B cell (primary cell): ENCODE results near the gene SPEG. TPM values are rescaled to one million over a fixed set of nuclear protein-coding genes. Genes with fewer than 3 reads are reported as not detected.
A peak's percentile ranks its signal among the peaks of the same experiment; 100 is the strongest.

Experiments used
- ATAC-seq: fragments of 200-7000 bp; cut with Tn5 transposase; one replicate; pipeline ENCODE4 v1.10.0; 2021; ENCODE audit warnings: low read depth, mild to moderate bottlenecking, moderate number of reproducible peaks, moderate library complexity
- CTCF ChIA-PET: fragments of 350-600 bp; sonication (Branson Sonifier 250); formaldehyde crosslinking; loops from one replicate; lab custom pipeline; 2021; ENCODE audit warnings: antibody characterized with exemption, inconsistent platforms; lab: Charles Lee
- POLR2A ChIA-PET: fragments of 350-600 bp; sonication (Branson Sonifier 250); formaldehyde crosslinking; loops from one replicate; lab custom pipeline; 2021; ENCODE audit warnings: antibody characterized with exemption; lab: Charles Lee
- DNase-seq: peaks from one replicate; pipeline ENCODE4 v3.0.0; 2013
- H2AFZ ChIP-seq: 2 replicates; pipeline ENCODE4 v1.6.1; 2012; ENCODE audit warnings: mild to moderate bottlenecking, low read depth, low read length; ENCODE audit not compliant: insufficient read depth, poor library complexity, severe bottlenecking
- H3K27ac ChIP-seq, 2 donors: 1 replicate in 1 of 2; 2 replicates in 1 of 2; pipeline ENCODE4 v1.5.1; 2012 to 2013; ENCODE audit warnings: low read length in 2 of 2, mild to moderate bottlenecking in 2 of 2, moderate library complexity in 1 of 2
- H3K27me3 ChIP-seq, 4 experiments: fragments of 200-600 bp in 1 of 4; sonication (generic) in 1 of 4; replicated peaks in 1 of 4; 1 replicate in 2 of 4; 2 replicates in 2 of 4; pipeline versions ENCODE4 v1.6.1 to v1.7.0; 2013 to 2016; ENCODE audit warnings: low read length in 3 of 4, mild to moderate bottlenecking in 2 of 4, mixed read lengths in 1 of 4, moderate library complexity in 1 of 4; ENCODE audit not compliant: insufficient read depth in 4 of 4, control insufficient read depth in 3 of 4; ENCODE audit errors: control extremely low read depth in 1 of 4
- H3K36me3 ChIP-seq, 2 experiments: replicated peaks in 1 of 2; 1 replicate in 1 of 2; 2 replicates in 1 of 2; pipeline versions ENCODE4 v1.6.1 to v1.7.1; 2013; ENCODE audit warnings: low read length in 1 of 2; ENCODE audit not compliant: insufficient read depth in 2 of 2, control insufficient read depth in 1 of 2; ENCODE audit errors: control extremely low read depth in 1 of 2, extremely low read depth in 1 of 2
- H3K4me1 ChIP-seq, 2 donors: fragments of 200-600 bp in 1 of 2; sonication (generic) in 1 of 2; 1 replicate in 1 of 2; 2 replicates in 1 of 2; pipeline versions ENCODE4 v1.5.1 to v1.6.1; 2013 to 2017; ENCODE audit warnings: low read length in 2 of 2; ENCODE audit not compliant: control insufficient read depth in 2 of 2, insufficient read depth in 2 of 2
- H3K4me2 ChIP-seq: replicated peaks from 2 replicates; pipeline ENCODE3; 2012; ENCODE audit warnings: mild to moderate bottlenecking, low read depth, low read length; ENCODE audit not compliant: poor library complexity, severe bottlenecking
- H3K4me3 ChIP-seq, 5 experiments: fragments of 200-600 bp in 1 of 5; sonication (generic) in 1 of 5; 1 replicate in 3 of 5; 2 replicates in 2 of 5; pipeline versions ENCODE4 v1.5.1 to v1.7.0; 2011 to 2016; ENCODE audit warnings: low read length in 4 of 5, mild to moderate bottlenecking in 4 of 5, low read depth in 2 of 5, control low read depth in 1 of 5, moderate library complexity in 1 of 5; ENCODE audit not compliant: insufficient read depth in 1 of 5; ENCODE audit errors: control extremely low read depth in 1 of 5, extremely low read depth in 1 of 5
- H3K79me2 ChIP-seq: fragments of 200-600 bp; sonication (generic); one replicate; pipeline ENCODE4 v1.6.0; 2016; ENCODE audit warnings: low read length; ENCODE audit not compliant: control insufficient read depth, insufficient read depth
- H3K9ac ChIP-seq: fragments of 200-600 bp; sonication (generic); 2 replicates; pipeline ENCODE4 v1.6.1; 2017; ENCODE audit warnings: mild to moderate bottlenecking, low read length, moderate library complexity
- H3K9me3 ChIP-seq, 3 donors: one replicate each; pipeline versions ENCODE4 v1.6.1 to v1.7.1; 2013; ENCODE audit warnings: low read length in 2 of 3; ENCODE audit not compliant: control insufficient read depth in 2 of 3, insufficient read depth in 1 of 3; ENCODE audit errors: control extremely low read depth in 1 of 3
- H4K20me1 ChIP-seq: 2 replicates; pipeline ENCODE4 v1.6.0; 2012; ENCODE audit warnings: mild to moderate bottlenecking, low read length; ENCODE audit not compliant: insufficient read depth, control insufficient read depth, poor library complexity, severe bottlenecking
- H3K27ac Mint-ChIP-seq: one replicate; pipeline ENCODE4 v1.8.0; 2021; ENCODE audit warnings: mixed read lengths
- H3K27me3 Mint-ChIP-seq: one replicate; pipeline ENCODE4 v1.8.0; 2021; ENCODE audit warnings: mixed read lengths
- H3K4me1 Mint-ChIP-seq: one replicate; pipeline ENCODE4 v1.8.0; 2021; ENCODE audit warnings: mixed read lengths
- H3K4me3 Mint-ChIP-seq: one replicate; pipeline ENCODE4 v1.8.0; 2021; ENCODE audit warnings: mixed read lengths
- H3K9me3 Mint-ChIP-seq: one replicate; pipeline ENCODE4 v1.8.0; 2022; ENCODE audit warnings: mixed read lengths; ENCODE audit not compliant: insufficient read depth
- EZH2 ChIP-seq: IDR thresholded peaks from 2 replicates; pipeline ENCODE4 v1.6.1; 2012; ENCODE audit warnings: borderline replicate concordance, low read depth, mild to moderate bottlenecking, moderate library complexity, low read length; ENCODE audit not compliant: insufficient read depth, poor library complexity, severe bottlenecking
- WGBS: methylation state at CpG from one replicate; pipeline ENCODE4 v1.1.5; 2013; ENCODE audit warnings: missing lambda C conversion rate; ENCODE audit not compliant: insufficient coverage; 5-methylcytosine and 5-hydroxymethylcytosine counted together
- intact Hi-C: fragments of 100-400 bp; cut with micrococcal nuclease; formaldehyde crosslinking; loops from one replicate; pipeline ENCODE4 v1.10.0; 2022
- polyA plus RNA-seq: library from polyadenylated mRNA; depleted of rRNA; stranded (reverse); fragments of >200 nt; gene quantifications from 2 replicates; pipeline ENCODE4 v1.2.3, GENCODE V29; 2012
- total RNA-seq, 2 donors: library from RNA; stranded (reverse); fragments of 120-200 nt in 1 of 2; gene quantifications; 1 replicate in 1 of 2; 2 replicates in 1 of 2; pipeline versions ENCODE4 v1.2.3 to v1.2.4, GENCODE V29; 2013 to 2022
- TF ChIP-seq, protein P1 (sequence below): fragments of 200-600 bp; IDR thresholded peaks from one replicate; pipeline ENCODE4 v1.8.0; 2022; ENCODE audit warnings: antibody characterized with exemption, mild to moderate bottlenecking

Gene SPEG
- total and polyA plus RNA-seq, 2 donors (not counting 1 experiment from before 2014, with no cell fraction given) = 0.03 to 0.74 TPM

DNA sequence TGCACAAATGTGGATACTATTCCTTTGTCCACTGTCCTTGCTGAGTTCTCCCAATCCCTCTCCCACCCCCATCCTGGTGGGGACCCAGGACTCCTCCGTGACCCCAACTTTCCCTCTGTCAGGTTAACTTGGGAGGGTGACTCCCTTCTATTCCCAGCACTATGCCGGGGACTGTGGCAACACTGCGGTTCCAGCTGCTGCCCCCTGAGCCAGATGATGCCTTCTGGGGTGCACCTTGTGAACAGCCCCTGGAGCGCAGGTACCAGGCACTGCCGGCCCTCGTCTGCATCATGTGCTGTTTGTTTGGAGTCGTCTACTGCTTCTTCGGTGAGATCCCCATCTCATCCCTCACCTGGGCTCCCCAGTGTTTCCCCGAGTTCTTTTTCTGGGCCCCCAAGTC lies 109.9 kb downstream of the SPEG start:
- no peaks in the 10 kb centered on the region for H3K9me3 Mint-ChIP-seq
- no peaks in the 10 kb centered on the region for H3K79me2 ChIP-seq
- ChIA-PET CTCF (interaction anchor here (1.4 to 1.5 kb wide), 2 partner anchors 53 to 145 kb away, joined by 3 to 4 read pairs; partner anchors contain the start of gene STK11IP), POLR2A (no interaction called here)
- peak overlapping the region in 2 of 5 experiments; percentile 63 to 78 for H3K4me3 ChIP-seq
- H4K20me1 ChIP-seq = no peaks in the 10 kb centered on the region
- DNase-seq (no peak), ATAC-seq (no peak)
- H3K4me1 Mint-ChIP-seq = peaks cover 24% of the 10 kb centered on the region
- no peak overlapping the region for H2AFZ ChIP-seq
- peaks cover 48% of the 10 kb centered on the region for H3K27me3 Mint-ChIP-seq
- peak overlapping the region; percentile 83 for H3K4me3 Mint-ChIP-seq
- TF ChIP-seq EZH2 = no peak
- TF ChIP-seq, protein P1, sequence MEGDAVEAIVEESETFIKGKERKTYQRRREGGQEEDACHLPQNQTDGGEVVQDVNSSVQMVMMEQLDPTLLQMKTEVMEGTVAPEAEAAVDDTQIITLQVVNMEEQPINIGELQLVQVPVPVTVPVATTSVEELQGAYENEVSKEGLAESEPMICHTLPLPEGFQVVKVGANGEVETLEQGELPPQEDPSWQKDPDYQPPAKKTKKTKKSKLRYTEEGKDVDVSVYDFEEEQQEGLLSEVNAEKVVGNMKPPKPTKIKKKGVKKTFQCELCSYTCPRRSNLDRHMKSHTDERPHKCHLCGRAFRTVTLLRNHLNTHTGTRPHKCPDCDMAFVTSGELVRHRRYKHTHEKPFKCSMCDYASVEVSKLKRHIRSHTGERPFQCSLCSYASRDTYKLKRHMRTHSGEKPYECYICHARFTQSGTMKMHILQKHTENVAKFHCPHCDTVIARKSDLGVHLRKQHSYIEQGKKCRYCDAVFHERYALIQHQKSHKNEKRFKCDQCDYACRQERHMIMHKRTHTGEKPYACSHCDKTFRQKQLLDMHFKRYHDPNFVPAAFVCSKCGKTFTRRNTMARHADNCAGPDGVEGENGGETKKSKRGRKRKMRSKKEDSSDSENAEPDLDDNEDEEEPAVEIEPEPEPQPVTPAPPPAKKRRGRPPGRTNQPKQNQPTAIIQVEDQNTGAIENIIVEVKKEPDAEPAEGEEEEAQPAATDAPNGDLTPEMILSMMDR = no peak
- 33% methylated on average over 6 of the region's 9 CpGs for WGBS
- intact Hi-C loops = loop anchor here (1.0 kb wide), 1 partner anchor 8 kb away; no protein-coding TSS in a partner anchor
- no peak overlapping the region for H3K9ac ChIP-seq
- peak overlapping the region; percentile 98 for H3K4me2 ChIP-seq
- H3K27ac ChIP-seq = no peak overlapping the region
- peak overlapping the region; percentile 50 for H3K27ac Mint-ChIP-seq
- peaks cover 29 to 31% of the 10 kb centered on the region in 2 donors for H3K4me1 ChIP-seq
- no peaks in the 10 kb centered on the region for H3K36me3 ChIP-seq
- H3K9me3 ChIP-seq = peaks cover 0 to 28% (median 0%) of the 10 kb centered on the region in 3 donors
- peaks cover 0 to 82% (median 21%) of the 10 kb centered on the region in 4 experiments for H3K27me3 ChIP-seq

DNA sequence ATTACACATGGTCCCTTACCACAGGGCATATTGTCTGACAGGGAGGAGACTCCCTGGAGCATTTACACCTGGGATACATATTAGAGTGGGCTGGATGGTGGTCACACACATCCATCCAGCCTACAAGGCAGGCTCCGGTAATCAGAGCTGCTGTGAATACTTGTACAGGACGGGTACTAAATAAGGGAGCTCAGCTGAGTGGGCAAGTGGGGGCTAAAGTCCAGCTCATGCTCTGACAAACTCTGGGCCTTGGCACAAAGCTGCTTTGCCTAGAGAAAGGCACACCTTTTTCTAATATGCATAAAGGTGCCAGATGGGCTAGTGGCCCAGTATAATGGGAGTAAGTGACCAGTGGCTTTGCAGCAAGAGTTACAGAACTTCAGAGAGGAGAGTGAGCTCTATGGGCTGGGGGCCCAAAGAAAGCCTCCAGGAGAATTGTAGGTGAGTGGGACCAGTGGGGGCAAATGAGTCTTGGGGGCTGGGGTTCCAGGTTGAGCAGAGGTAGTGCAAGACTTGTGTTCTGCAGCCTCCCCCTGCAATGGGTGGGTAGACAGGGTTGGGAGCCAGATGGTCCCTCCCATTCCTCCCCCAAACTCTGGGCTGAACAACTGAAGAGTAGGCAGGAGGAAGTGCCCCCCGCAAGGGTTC lies 110.8 kb downstream of the SPEG start:
- Histone ChIP-seq H3K36me3 (no peaks in the 10 kb centered on the region), H3K9me3 (peaks cover 0 to 30% (median 0%) of the 10 kb centered on the region in 3 donors), H4K20me1 (no peaks in the 10 kb centered on the region), H3K27ac (no peak overlapping the region), H3K9ac (no peak overlapping the region), H3K4me1 (peaks cover 29 to 31% of the 10 kb centered on the region in 2 donors), H3K4me3 (no peak overlapping the region), H3K79me2 (no peaks in the 10 kb centered on the region), H3K4me2 (no peak overlapping the region), H3K27me3 (peaks cover 0 to 83% (median 21%) of the 10 kb centered on the region in 4 experiments), H2AFZ (no peak overlapping the region)
- ChIA-PET POLR2A (no interaction called here), CTCF (interaction anchor here (1.4 to 1.5 kb wide), 2 partner anchors 52 to 144 kb away, joined by 3 to 4 read pairs; partner anchors contain the start of gene STK11IP)
- DNase-seq = no peak
- H3K27me3 Mint-ChIP-seq = peaks cover 51% of the 10 kb centered on the region
- no peak for TF ChIP-seq EZH2
- TF ChIP-seq, protein P1 = no peak
- H3K4me3 Mint-ChIP-seq = peak overlapping the region; percentile 83
- H3K4me1 Mint-ChIP-seq = peaks cover 24% of the 10 kb centered on the region
- intact Hi-C loops = no loop called here
- ATAC-seq = no peak
- no CpG with 5 or more reads among the region's 3 CpGs for WGBS
- H3K9me3 Mint-ChIP-seq = no peaks in the 10 kb centered on the region
- H3K27ac Mint-ChIP-seq = no peak overlapping the region
